ENCODE measurements around the gene VPS39.

Gene VPS39

DNA sequence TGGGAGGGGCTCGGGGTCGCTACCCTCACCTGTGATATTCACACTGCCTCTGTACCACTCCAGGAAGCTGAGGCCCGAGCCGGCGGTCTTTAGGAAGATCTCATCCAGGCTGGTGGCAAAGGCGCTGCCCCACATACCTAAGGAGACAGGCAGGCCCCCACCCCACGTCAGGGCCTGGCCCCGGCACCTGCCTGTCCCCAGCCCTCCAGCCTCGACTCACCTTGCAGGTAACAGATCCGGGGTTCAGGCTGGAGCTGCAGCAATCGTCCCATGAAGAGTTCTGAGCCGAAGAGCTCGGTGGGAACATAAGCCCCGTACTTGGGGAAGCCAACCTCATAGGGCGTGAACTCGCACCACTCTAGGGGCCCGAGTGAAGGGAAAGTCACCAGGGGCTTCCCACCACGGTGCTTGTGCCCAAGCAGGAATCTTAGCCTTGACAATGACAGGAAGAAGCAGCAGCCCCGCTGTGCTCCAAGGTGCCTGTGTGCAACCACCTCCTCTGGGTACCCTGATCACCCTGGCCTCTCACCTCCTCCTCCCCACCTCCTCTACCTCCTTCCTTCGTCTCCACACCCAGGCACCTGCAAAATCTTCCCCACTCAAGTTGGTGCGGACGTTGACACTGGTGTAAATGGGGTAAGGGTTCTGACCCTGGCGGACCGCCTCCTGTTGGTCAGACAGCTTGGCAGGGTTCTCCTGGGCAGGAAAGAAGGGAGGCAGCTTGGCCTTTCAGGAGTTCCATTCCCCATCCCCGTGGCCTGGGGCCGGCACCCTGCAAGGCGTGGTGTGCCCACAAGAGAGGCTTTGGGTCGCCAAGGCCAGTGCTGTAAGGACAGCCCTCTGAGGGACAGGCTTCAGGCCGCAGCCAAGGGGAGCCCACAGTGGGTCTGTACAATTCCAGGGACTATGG, 62.3 kb downstream of the VPS39 start:
- TF ChIP-seq, protein P1, sequence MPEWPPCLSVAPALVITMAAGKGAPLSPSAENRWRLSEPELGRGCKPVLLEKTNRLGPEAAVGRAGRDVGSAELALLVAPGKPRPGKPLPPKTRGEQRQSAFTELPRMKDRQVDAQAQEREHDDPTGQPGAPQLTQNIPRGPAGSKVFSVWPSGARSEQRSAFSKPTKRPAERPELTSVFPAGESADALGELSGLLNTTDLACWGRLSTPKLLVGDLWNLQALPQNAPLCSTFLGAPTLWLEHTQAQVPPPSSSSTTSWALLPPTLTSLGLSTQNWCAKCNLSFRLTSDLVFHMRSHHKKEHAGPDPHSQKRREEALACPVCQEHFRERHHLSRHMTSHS (tag by site-specific recombination; IDR thresholded peaks at IDR 0.05) = no peak
- TF ChIP-seq, protein P2, sequence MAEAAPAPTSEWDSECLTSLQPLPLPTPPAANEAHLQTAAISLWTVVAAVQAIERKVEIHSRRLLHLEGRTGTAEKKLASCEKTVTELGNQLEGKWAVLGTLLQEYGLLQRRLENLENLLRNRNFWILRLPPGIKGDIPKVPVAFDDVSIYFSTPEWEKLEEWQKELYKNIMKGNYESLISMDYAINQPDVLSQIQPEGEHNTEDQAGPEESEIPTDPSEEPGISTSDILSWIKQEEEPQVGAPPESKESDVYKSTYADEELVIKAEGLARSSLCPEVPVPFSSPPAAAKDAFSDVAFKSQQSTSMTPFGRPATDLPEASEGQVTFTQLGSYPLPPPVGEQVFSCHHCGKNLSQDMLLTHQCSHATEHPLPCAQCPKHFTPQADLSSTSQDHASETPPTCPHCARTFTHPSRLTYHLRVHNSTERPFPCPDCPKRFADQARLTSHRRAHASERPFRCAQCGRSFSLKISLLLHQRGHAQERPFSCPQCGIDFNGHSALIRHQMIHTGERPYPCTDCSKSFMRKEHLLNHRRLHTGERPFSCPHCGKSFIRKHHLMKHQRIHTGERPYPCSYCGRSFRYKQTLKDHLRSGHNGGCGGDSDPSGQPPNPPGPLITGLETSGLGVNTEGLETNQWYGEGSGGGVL (tag by site-specific recombination; IDR thresholded peaks at IDR 0.05) = no peak
- TF ChIP-seq, protein P3, sequence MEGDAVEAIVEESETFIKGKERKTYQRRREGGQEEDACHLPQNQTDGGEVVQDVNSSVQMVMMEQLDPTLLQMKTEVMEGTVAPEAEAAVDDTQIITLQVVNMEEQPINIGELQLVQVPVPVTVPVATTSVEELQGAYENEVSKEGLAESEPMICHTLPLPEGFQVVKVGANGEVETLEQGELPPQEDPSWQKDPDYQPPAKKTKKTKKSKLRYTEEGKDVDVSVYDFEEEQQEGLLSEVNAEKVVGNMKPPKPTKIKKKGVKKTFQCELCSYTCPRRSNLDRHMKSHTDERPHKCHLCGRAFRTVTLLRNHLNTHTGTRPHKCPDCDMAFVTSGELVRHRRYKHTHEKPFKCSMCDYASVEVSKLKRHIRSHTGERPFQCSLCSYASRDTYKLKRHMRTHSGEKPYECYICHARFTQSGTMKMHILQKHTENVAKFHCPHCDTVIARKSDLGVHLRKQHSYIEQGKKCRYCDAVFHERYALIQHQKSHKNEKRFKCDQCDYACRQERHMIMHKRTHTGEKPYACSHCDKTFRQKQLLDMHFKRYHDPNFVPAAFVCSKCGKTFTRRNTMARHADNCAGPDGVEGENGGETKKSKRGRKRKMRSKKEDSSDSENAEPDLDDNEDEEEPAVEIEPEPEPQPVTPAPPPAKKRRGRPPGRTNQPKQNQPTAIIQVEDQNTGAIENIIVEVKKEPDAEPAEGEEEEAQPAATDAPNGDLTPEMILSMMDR (tag by site-specific recombination; IDR thresholded peaks at IDR 0.05) = no peak
- Histone ChIP-seq H3K36me3 (ENCODE audit: control insufficient read depth in 2 of 2, insufficient read depth in 1 of 2, low read length in 2 of 2) (no peaks in the 10 kb centered on the region), H3K4me1 (ENCODE audit: control insufficient read depth, insufficient read depth, low read length) (no peaks in the 10 kb centered on the region), H3K9me3 (ENCODE audit: control insufficient read depth, insufficient read depth, low read depth, low read length) (no peaks in the 10 kb centered on the region), H3K4me3 (ENCODE audit: low read depth, low read length) (no peak overlapping the region), H3K27ac (ENCODE audit: extremely low read depth, low read depth, low read length) (no peak overlapping the region)
- POLR2A ChIA-PET = no interaction called here
- CTCF ChIA-PET = interaction anchor here (0.8 to 1.8 kb wide), 2 partner anchors 8 to 11 kb away, joined by 3 to 7 read pairs; no protein-coding TSS in a partner anchor

DNA sequence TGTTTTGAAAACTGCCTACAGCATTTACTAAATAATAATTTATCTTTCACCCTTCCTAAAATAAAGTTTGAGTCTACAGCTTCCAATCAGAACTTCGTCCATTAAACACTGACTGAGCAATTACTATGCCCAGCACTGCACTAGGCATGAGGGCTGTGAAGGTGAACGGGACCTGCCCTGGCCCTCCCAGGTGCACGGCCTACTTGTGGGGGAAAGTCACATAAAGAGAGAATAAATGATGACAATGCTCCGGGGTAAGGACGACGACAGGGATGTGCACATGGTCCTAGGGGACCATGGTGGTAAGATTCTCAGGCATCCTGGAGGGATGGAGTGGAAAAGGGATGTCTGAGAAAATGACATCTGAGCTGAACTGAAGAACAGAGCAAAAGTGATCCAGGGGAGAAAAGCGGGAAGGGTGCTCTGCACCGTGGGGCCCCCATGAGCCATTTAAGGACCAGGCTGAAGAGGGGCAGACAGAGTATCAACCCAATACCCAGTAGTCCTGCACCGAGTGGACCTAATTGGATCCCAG, 63.2 kb downstream of the VPS39 start:
- H3K9me3 ChIP-seq (ENCODE audit: control insufficient read depth, insufficient read depth, low read depth, low read length) = no peaks in the 10 kb centered on the region
- no peaks in the 10 kb centered on the region for H3K36me3 ChIP-seq (ENCODE audit: control insufficient read depth in 2 of 2, insufficient read depth in 1 of 2, low read length in 2 of 2)
- H3K4me3 ChIP-seq (ENCODE audit: low read depth, low read length) = no peak overlapping the region
- TF ChIP-seq ZNF248 (tag by site-specific recombination; IDR thresholded peaks at IDR 0.05) (no peak), ZNF121 (tag by site-specific recombination; IDR thresholded peaks at IDR 0.05) (no peak), ZNF16 (tag by site-specific recombination; IDR thresholded peaks at IDR 0.05; ENCODE audit: low read depth) (no peak), ZNF585B (tag by site-specific recombination; IDR thresholded peaks at IDR 0.05) (no peak), ZNF292 (tag by site-specific recombination; IDR thresholded peaks at IDR 0.05; ENCODE audit: borderline replicate concordance, low read depth) (no peak)
- TF ChIP-seq, protein P4, sequence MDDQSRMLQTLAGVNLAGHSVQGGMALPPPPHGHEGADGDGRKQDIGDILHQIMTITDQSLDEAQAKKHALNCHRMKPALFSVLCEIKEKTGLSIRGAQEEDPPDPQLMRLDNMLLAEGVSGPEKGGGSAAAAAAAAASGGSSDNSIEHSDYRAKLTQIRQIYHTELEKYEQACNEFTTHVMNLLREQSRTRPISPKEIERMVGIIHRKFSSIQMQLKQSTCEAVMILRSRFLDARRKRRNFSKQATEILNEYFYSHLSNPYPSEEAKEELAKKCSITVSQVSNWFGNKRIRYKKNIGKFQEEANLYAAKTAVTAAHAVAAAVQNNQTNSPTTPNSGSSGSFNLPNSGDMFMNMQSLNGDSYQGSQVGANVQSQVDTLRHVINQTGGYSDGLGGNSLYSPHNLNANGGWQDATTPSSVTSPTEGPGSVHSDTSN (CRISPR knock-in tag; IDR thresholded peaks at IDR 0.05) = no peak
- TF ChIP-seq, protein P5, sequence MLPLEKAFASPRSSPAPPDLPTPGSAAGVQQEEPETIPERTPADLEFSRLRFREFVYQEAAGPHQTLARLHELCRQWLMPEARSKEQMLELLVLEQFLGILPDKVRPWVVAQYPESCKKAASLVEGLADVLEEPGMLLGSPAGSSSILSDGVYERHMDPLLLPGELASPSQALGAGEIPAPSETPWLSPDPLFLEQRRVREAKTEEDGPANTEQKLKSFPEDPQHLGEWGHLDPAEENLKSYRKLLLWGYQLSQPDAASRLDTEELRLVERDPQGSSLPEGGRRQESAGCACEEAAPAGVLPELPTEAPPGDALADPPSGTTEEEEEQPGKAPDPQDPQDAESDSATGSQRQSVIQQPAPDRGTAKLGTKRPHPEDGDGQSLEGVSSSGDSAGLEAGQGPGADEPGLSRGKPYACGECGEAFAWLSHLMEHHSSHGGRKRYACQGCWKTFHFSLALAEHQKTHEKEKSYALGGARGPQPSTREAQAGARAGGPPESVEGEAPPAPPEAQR (tag by site-specific recombination; IDR thresholded peaks at IDR 0.05) = no peak
- ChIA-PET POLR2A (no interaction called here), CTCF (interaction anchor here (1.8 kb wide), 1 partner anchor 10 kb away, joined by 7 read pairs; no protein-coding TSS in a partner anchor)
- H3K4me1 ChIP-seq (ENCODE audit: control insufficient read depth, insufficient read depth, low read length) = no peaks in the 10 kb centered on the region
- H3K27ac ChIP-seq (ENCODE audit: extremely low read depth, low read depth, low read length) = no peak overlapping the region
